Fibroblast of the aortic adventitia (primary cell): ENCODE results near the gene ZNF804A. TPM values are rescaled to one million over a fixed set of nuclear protein-coding genes. Genes with fewer than 3 reads are reported as not detected.

Experiments used
- DNase-seq: peaks from one replicate; pipeline ENCODE4 v3.0.0-alpha.2; 2010; ENCODE audit warnings: low read depth
- H3K4me3 ChIP-seq: 2 replicates; pipeline ENCODE4 v1.5.1; 2011; ENCODE audit warnings: low read depth, mild to moderate bottlenecking, control low read depth, low read length, moderate library complexity
- total RNA-seq: library from RNA; depleted of rRNA; stranded (reverse); fragments of >200 nt; gene quantifications from 2 replicates; pipeline ENCODE4 v1.2.3, GENCODE V29; 2012; ENCODE audit warnings: low replicate concordance
- TF ChIP-seq, protein P1 (sequence below): IDR thresholded peaks from 2 replicates; pipeline ENCODE4 v1.5.1; 2011; ENCODE audit warnings: mild to moderate bottlenecking, low read length, control low read depth, inconsistent platforms; ENCODE audit not compliant: insufficient read depth

The ZNF804A gene
- total RNA-seq, 1 donor = 12.9 TPM

DNA sequence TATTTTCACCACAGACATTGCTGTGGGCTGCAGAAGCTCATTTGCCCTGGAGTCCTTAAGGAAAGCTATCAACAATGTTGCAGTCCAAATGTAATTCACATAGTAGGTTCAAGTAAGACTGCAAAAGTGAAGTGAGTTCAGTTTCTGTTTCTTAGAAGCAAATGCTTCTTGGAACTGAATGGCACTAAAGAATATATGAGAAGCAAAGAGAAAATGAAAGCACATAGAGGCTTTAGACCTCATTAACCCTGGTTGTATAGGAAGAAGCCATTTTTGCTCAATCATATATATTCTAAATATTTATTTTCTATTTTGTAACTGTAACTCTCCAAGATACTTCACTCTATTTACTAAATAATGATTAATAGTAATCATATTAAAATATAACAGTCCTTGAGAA lies 292.0 kb downstream of the ZNF804A start:
- DNase-seq = no peak
- H3K4me3 ChIP-seq = no peak overlapping the region
- TF ChIP-seq, protein P1, sequence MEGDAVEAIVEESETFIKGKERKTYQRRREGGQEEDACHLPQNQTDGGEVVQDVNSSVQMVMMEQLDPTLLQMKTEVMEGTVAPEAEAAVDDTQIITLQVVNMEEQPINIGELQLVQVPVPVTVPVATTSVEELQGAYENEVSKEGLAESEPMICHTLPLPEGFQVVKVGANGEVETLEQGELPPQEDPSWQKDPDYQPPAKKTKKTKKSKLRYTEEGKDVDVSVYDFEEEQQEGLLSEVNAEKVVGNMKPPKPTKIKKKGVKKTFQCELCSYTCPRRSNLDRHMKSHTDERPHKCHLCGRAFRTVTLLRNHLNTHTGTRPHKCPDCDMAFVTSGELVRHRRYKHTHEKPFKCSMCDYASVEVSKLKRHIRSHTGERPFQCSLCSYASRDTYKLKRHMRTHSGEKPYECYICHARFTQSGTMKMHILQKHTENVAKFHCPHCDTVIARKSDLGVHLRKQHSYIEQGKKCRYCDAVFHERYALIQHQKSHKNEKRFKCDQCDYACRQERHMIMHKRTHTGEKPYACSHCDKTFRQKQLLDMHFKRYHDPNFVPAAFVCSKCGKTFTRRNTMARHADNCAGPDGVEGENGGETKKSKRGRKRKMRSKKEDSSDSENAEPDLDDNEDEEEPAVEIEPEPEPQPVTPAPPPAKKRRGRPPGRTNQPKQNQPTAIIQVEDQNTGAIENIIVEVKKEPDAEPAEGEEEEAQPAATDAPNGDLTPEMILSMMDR = no peak

DNA sequence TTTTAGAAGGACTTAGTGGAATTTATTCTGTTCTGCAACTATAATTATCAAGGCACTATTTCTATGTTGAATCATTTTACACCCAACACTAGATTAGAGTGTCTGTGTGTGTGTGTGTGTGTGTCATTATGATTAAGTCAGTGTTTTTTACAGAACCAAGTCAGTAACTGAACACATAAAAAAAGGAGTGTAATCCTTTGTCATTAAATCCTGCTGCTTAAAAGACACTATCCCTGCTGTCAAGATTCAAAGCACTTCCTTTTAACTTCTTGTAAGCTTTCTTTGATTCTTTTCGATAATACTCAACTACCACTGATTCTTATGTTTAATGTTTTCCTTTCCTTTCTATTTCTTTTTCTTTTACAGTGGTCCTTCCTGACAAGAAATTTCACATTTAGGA lies 306.7 kb downstream of the ZNF804A start:
- TF ChIP-seq, protein P1 = no peak
- no peak overlapping the region for H3K4me3 ChIP-seq
- DNase-seq = no peak

DNA sequence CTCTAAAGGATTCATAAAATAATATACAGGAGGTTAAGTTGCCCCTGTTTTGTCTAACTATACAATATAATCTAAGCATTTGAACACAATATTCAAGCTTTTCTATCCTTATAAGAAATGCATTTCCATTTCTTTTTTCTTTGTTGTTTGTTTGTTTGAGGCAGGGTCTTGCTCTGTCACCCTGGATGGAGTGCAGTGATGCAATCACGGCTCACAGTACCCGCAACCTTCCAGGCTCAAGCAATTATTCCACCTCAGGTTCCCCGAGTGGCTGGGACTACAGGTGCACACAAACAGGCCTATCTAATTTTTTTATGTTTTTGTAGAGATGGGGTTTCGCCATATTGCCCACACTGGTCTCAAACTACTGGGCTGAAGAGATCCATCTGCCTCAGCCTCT lies 307.8 kb downstream of the ZNF804A start:
- DNase-seq = no peak
- TF ChIP-seq, protein P1 = no peak
- no peak overlapping the region for H3K4me3 ChIP-seq

DNA sequence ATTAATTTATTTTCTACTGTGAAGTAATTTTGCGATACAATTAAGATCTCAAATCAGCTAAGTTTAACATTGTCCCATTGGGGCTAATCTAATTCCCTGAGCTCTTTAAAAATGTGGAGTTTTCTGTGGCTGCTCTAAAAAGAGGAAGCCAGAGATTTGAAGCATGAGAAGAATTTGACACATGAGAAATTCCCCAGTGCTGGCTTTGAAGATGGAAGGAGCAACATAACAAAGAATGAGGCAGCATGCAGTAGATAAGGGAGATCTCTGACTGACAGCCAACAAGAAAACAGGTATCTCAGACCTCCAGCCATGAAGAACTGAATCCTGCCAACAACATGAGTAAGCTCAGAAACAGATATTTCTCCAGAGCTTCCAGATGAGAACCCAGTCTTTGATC lies 308.4 kb downstream of the ZNF804A start:
- no peak overlapping the region for H3K4me3 ChIP-seq
- DNase-seq = peak; percentile 57
- TF ChIP-seq, protein P1 = no peak

DNA sequence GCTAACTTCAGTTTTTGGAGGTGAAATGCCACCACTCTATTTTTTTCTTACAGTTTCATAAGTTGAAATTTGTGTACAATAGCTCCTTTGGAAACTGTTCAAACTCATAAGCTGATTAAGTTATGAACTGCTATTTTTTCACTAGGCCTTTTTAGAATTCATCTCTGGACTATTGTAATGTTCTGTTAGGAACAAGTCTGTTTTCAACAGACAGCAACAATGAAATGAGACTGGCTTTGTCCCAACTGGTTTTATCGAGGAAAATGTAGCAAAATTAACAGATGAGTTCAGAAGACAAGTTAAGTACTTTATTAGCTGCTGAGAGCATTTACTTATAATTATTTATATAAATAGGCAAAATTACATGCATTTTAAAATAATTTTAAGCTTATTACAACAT lies 310.6 kb downstream of the ZNF804A start:
- H3K4me3 ChIP-seq = no peak overlapping the region
- no peak for DNase-seq
- TF ChIP-seq, protein P1 = no peak

DNA sequence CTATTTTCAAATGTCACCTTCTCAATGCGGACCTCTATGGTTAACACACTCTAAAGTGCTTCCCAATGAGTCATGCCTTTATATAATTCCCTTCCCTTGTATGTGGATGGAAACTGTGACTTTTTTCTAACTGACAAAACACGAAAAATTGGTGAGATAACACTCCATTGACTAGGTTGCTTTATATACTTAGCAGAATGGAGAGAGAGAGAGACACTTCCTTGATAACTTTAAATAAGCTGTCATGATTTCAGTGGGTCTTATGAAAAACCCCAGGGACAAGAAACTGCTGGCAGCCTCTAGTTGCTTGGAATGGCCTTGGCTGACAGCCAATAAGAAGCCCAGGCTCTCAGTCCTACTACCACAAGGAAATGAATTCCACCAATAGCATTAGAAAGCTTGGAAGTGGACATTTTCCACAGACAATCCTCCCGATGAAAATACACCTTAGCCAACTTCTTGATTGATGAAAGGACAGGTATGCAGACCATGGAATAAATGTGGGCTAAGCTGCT lies 322.2 kb downstream of the ZNF804A start:
- H3K4me3 ChIP-seq = no peak overlapping the region
- peak; percentile 65 for DNase-seq
- TF ChIP-seq, protein P1 = no peak

DNA sequence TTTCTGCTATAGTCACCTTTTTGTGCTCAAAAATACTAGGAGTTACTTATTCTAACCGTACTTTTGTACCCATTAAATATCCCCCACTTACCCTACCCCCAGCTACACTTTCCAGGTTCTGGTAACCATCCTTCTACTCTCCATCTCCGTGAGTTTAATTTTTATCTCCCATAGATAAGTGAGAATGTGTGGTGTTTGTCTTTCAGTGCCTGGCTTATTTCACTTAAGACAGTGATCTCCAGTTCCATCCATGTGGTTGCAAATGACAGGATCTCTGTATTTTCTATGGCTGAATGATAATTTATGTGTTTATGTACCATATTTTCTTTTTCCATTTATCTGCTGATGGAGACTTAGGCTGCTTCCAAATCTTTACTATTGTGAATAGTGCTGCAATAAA lies 323.3 kb downstream of the ZNF804A start:
- TF ChIP-seq, protein P1 = no peak
- peak; percentile 14 for DNase-seq
- no peak overlapping the region for H3K4me3 ChIP-seq
